Esophagus (tissue), 2 donors: ENCODE measurements around the gene RSL1D1. TPM values are rescaled to one million over a fixed set of nuclear protein-coding genes. Genes with fewer than 3 reads are reported as not detected.
A peak's percentile ranks its signal among the peaks of the same experiment; 100 is the strongest.

Source experiments
- H3K27ac ChIP-seq, 2 donors: one replicate each; pipeline ENCODE4 v1.5.1; 2013; ENCODE audit warnings: low read depth in 2 of 2, mild to moderate bottlenecking in 2 of 2, inconsistent platforms in 1 of 2, low read length in 1 of 2, moderate library complexity in 1 of 2
- H3K27me3 ChIP-seq, 2 donors: one replicate each; pipeline ENCODE4 v1.6.1; 2013; ENCODE audit warnings: low read length in 2 of 2, control low read depth in 1 of 2, mild to moderate bottlenecking in 1 of 2; ENCODE audit not compliant: insufficient read depth in 2 of 2, control insufficient read depth in 1 of 2
- H3K36me3 ChIP-seq, 2 donors: one replicate each; pipeline ENCODE4 v1.6.1; 2013; ENCODE audit warnings: low read length in 1 of 2; ENCODE audit not compliant: control insufficient read depth in 2 of 2, insufficient read depth in 2 of 2
- H3K4me1 ChIP-seq, 2 donors: one replicate each; pipeline ENCODE4 v1.6.1; 2013; ENCODE audit warnings: low read length in 1 of 2; ENCODE audit not compliant: control insufficient read depth in 2 of 2, insufficient read depth in 2 of 2
- H3K4me3 ChIP-seq, 2 donors: one replicate each; pipeline ENCODE4 v1.5.1; 2013; ENCODE audit warnings: low read length in 2 of 2, mild to moderate bottlenecking in 2 of 2, low read depth in 1 of 2, moderate library complexity in 1 of 2
- H3K9me3 ChIP-seq, 2 donors: one replicate each; pipeline ENCODE4 v1.6.1; 2013; ENCODE audit warnings: mild to moderate bottlenecking in 2 of 2, low read depth in 1 of 2, low read length in 1 of 2, moderate library complexity in 1 of 2; ENCODE audit not compliant: control insufficient read depth in 2 of 2, insufficient read depth in 1 of 2
- WGBS, 2 donors: extraction: QIAGEN DNeasy Blood & Tissue Kit; methylation state at CpG; one replicate each; pipeline ENCODE4 v1.1.7; 2013; 5-methylcytosine and 5-hydroxymethylcytosine counted together
- polyA plus RNA-seq, 2 donors: library from polyadenylated mRNA; stranded (reverse); fragments of 200-250 nt; gene quantifications; one replicate each; pipeline ENCODE4 v1.2.3, GENCODE V29; 2013
- donor health status: healthy with polysubstance abuse.
- donor health status: Bipolar disorder and iron deficiency.

The RSL1D1 gene
- polyA plus RNA-seq, 2 donors: 28.8 to 70.5 TPM

DNA sequence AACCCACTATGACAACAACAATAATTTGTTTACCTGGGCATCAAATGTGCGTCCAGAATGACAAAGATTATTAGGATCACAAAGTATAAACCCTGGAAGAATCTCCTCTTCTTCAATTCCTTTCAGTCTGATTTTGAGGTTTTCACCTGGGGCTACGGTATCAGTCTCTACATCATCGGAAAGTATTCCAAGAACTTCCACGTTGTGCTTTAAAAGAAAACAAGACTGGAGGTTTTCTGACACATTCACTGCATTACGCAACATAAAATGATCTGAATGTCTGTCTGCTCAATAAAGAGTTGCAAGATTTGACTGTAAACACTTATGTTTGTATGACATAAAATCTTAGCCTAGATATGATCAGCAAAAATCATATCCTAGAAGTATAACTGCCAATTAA, 26.0 kb upstream of the RSL1D1 start:
- Histone ChIP-seq H3K4me3 (no peak overlapping the region), H3K27ac (no peak overlapping the region), H3K9me3 (no peaks in the 10 kb centered on the region), H3K27me3 (no peaks in the 10 kb centered on the region), H3K36me3 (peaks cover 2 to 9% of the 10 kb centered on the region in 2 donors), H3K4me1 (no peaks in the 10 kb centered on the region)
- WGBS, 2 donors: 80 to 86% methylated on average over 5 of the region's 5 CpGs

DNA sequence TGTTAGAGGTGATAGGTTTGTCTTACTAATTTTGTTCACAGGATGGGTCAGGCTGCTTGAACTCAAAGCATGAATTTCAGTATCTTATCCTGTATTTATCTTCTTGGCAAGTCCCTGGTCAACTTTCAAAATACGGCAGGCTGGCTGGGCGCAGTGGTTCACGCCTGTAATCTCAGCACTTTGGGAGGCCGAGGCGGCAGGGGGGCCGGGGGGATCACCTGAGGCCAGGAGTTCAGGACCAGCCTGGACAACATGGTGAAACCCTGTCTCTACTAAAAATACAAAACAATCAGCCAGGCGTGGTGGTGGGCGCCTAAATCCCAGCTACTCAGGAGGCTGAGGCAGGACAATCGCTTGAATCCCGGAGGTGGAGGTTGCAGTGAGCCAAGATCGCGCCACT, 25.0 kb upstream of the RSL1D1 start:
- WGBS, 2 donors: 86 to 91% methylated on average over 12 of the region's 12 CpGs
- Histone ChIP-seq H3K27me3 (no peaks in the 10 kb centered on the region), H3K27ac (no peak overlapping the region), H3K36me3 (peaks cover 2 to 3% of the 10 kb centered on the region in 2 donors), H3K4me3 (no peak overlapping the region), H3K4me1 (no peaks in the 10 kb centered on the region), H3K9me3 (no peaks in the 10 kb centered on the region)

DNA sequence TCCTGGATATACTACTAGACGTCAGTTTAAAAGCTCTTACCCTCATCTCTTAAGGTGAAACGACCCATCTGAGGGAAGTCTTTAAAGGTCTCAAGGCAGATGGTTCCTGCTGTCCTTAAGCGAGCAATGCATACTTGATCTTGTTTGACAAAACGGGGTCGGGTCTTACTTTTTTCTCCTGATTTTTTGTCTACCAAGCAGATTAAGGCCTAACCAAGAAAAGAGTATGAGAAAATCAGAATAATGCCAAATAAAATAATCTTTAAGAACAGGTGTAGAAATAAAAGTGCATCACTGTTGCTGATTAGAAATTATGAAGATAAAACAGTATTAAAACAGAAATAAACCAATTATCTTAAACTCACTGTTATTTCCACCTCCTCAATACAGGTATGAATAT, 24.4 kb upstream of the RSL1D1 start:
- Histone ChIP-seq H3K27me3 (no peaks in the 10 kb centered on the region), H3K36me3 (peaks cover 2 to 3% of the 10 kb centered on the region in 2 donors)

DNA sequence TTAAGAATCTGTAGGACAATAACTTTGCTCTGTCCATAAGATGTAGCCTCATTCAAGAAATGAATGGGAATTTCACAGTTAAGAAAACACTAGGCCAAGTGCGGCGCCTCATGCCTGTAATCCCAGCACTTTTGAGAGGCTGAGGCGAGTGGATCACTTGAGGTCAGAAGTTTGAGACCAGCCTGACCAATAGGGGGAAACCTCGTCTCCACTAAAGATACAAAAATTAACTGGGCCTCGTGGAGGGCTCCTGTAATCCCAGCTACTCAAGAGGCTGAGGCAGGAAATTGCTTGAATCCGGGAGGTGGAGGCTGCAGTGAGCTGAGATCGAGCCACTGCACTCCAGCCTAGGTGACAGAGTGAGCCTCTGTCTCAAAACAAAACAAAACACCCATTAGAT, 19.9 kb upstream of the RSL1D1 start:
- Histone ChIP-seq H3K27ac (no peak overlapping the region), H3K27me3 (no peaks in the 10 kb centered on the region), H3K36me3 (peaks cover 2 to 7% of the 10 kb centered on the region in 2 donors), H3K4me3 (no peak overlapping the region), H3K9me3 (no peaks in the 10 kb centered on the region), H3K4me1 (no peaks in the 10 kb centered on the region)
- 58 to 64% methylated on average over 7 of the region's 7 CpGs for WGBS, 2 donors

More for the DNA sequence above, 24.4 kb upstream of the RSL1D1 start:
- H3K4me1 ChIP-seq: no peaks in the 10 kb centered on the region
- no peaks in the 10 kb centered on the region for H3K9me3 ChIP-seq
- no peak overlapping the region for H3K4me3 ChIP-seq
- 79 to 82% methylated on average over 5 of the region's 5 CpGs for WGBS, 2 donors
- no peak overlapping the region for H3K27ac ChIP-seq

DNA sequence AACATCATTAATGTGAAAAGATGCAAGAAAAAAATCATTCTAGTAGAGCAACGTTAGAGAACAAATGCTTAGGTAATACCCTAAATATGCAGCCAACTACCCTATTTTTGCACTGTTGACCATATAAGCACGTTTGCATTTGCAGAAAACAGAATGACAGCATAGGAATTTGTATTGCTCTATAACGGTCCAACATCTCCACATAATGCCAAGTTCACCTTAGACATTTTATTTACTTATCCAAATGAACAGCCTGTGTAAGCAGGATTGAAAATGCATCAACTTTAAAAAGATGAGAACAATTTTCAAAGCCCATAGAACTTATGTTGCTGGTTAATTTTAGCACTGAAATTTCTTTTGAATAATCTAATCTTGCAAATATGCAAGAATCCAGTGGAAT, 19.1 kb upstream of the RSL1D1 start:
- H3K27ac ChIP-seq: no peak overlapping the region
- WGBS, 2 donors: 37 to 40% methylated on average over 3 of the region's 3 CpGs

DNA sequence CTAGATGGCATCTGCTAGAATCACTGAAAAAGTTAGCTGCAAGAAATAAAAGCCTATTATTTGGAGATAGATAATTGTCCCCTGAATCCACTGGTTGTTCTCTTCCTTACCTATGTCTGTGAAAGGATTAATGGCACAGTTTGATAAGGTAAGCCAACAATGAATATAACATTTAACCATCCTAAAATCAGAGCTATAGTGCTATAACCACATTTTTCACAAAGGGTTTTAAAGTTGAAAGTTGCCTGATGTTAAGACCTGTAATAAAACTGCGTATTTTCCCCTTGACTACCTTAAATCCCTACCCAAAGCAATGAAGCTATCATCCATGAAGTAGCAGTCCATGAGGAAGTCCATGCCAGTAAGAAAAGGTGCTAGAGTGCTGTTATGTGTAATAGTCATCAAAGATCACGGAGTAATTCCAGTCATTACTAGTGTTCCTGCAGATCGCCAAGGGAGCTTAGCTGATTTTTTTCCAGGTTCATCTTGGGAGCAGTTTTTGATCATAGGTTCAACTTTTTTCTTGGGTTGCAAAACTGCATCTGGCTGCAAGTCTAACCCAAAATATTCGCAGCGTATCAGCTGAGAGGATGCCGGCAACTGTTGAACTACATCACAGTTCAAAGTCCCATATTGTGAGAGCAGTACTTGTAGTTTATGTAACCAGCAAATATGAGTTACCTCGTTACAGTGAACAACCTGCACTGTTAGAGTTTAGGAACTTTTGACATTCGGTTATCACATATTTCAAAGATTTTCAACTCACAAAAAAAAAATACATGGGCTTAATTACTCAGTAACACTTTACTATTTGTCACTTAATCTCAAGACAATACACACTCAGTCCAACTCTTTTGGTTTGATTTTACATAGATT, 18.2 kb upstream of the RSL1D1 start:
- H3K27me3 ChIP-seq: no peaks in the 10 kb centered on the region
- no peaks in the 10 kb centered on the region for H3K9me3 ChIP-seq
- no peaks in the 10 kb centered on the region for H3K4me1 ChIP-seq
- no peak overlapping the region for H3K4me3 ChIP-seq
- H3K36me3 ChIP-seq: peaks cover 2 to 4% of the 10 kb centered on the region in 2 donors
- no peak overlapping the region for H3K27ac ChIP-seq
- WGBS, 2 donors: 85 to 89% methylated on average over 8 of the region's 8 CpGs

More for the DNA sequence above, 19.1 kb upstream of the RSL1D1 start:
- no peaks in the 10 kb centered on the region for H3K4me1 ChIP-seq
- no peak overlapping the region for H3K4me3 ChIP-seq
- no peaks in the 10 kb centered on the region for H3K27me3 ChIP-seq
- H3K36me3 ChIP-seq: peaks cover 2 to 4% of the 10 kb centered on the region in 2 donors
- H3K9me3 ChIP-seq: no peaks in the 10 kb centered on the region

DNA sequence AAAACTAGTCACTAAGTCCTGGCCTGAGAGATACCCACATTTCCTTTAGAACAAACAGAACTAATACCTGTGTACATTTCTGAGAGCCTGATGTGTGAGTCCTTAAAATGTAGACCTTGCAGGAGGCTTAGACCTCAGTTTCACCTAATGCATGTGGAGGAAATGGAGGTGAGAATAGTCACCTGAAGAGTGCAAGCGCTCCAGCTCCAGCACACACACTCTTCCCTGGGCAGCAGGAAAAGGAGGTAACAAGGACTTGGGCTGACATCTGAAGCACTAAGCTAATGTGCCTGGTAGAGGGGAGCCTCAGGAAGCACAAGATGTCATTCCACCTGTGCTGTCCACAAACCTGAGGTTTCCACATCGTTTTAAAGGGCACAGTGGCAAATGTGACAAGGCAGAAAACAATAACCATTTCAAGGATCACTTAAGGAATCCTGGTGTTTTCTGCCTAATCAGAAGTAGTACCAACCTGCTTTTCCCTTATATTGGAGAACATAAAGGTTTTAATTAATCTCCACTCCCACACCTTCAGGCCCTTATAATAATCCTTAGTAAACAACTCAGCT, 17.2 kb upstream of the RSL1D1 start:
- WGBS, 2 donors: 66 to 70% methylated on average over 2 of the region's 2 CpGs
- H3K36me3 ChIP-seq: peaks cover 2 to 4% of the 10 kb centered on the region in 2 donors
- H3K27ac ChIP-seq: peak overlapping the region in 1 of 2 donors; percentile 25
- no peaks in the 10 kb centered on the region for H3K4me1 ChIP-seq
- no peak overlapping the region for H3K4me3 ChIP-seq
- H3K27me3 ChIP-seq: no peaks in the 10 kb centered on the region
- H3K9me3 ChIP-seq: no peaks in the 10 kb centered on the region

DNA sequence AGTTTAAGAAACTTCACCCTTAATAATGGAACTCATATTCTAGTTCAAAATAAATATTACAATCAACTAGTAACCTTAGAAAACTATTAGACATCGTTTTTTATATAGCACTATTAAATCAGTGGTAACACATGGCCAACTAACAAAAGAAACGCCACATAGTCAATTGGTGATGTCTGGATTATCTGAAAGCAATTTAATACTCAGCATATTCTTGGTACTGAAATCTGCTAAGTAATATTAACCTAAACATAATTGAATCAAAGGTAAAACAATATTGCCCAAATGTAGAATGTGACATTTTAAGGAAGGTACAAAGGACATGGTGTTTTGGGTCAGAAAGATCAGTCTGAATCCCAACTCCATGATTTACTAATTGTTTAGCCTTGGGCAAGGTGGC, 11.1 kb upstream of the RSL1D1 start:
- Histone ChIP-seq H3K27ac (no peak overlapping the region), H3K4me3 (no peak overlapping the region), H3K9me3 (no peaks in the 10 kb centered on the region), H3K36me3 (no peaks in the 10 kb centered on the region), H3K27me3 (no peaks in the 10 kb centered on the region), H3K4me1 (no peaks in the 10 kb centered on the region)
- 85 to 94% methylated on average over 2 of the region's 2 CpGs for WGBS, 2 donors

DNA sequence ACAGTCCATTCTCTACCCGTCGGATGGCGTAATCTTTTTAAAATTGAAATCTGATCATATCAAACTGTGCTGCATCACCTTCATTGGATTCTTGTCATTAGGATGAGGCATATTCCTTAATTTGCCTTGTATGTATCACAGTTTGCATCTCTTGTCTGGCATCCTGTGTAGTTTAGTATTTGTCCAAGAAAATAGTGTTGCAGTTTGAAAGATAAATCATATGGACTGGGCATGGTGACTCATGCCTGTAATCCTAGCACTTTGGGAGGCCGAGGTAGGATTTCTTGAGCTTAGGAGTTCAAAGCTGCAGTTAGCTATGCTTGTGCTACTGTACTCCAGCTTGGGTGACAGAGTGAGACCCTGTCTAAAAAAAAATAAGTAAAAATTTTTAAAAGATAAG, 5.8 kb upstream of the RSL1D1 start:
- H3K27ac ChIP-seq: no peak overlapping the region
- H3K4me1 ChIP-seq: no peaks in the 10 kb centered on the region
- no peak overlapping the region for H3K4me3 ChIP-seq
- H3K27me3 ChIP-seq: no peaks in the 10 kb centered on the region
- 58 to 75% methylated on average over 4 of the region's 4 CpGs for WGBS, 2 donors
- H3K36me3 ChIP-seq: no peaks in the 10 kb centered on the region
- no peaks in the 10 kb centered on the region for H3K9me3 ChIP-seq
